ENCODE measurements around the gene CCNJL. TPM values are rescaled to one million over a fixed set of nuclear protein-coding genes. Genes with fewer than 3 reads are reported as not detected.

CCNJL gene
- total and polyA plus RNA-seq, 2 experiments from 2014 or later, result 28.4 to 29.2 TPM

DNA sequence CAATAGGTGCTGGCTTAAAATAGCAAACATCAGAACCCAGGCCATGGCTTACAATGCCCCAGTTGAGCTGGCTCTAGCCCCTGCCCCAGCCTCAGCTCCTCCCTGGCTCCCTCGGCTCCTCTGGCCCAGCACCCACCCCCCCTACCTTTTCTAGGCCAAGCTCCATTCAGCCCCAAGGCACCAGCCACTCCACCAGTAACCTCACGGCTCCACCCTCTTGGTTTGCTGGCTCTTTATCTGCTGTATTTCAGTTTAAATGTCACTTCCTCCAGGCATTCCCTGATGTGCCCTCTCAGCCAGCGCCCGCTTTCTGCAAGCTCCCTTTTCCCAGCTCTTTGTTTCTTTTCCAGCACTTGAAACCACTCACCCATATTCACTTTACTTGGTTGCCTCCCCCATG lies 47.5 kb upstream of the CCNJL start (continued):
- TF ChIP-seq, protein P1, sequence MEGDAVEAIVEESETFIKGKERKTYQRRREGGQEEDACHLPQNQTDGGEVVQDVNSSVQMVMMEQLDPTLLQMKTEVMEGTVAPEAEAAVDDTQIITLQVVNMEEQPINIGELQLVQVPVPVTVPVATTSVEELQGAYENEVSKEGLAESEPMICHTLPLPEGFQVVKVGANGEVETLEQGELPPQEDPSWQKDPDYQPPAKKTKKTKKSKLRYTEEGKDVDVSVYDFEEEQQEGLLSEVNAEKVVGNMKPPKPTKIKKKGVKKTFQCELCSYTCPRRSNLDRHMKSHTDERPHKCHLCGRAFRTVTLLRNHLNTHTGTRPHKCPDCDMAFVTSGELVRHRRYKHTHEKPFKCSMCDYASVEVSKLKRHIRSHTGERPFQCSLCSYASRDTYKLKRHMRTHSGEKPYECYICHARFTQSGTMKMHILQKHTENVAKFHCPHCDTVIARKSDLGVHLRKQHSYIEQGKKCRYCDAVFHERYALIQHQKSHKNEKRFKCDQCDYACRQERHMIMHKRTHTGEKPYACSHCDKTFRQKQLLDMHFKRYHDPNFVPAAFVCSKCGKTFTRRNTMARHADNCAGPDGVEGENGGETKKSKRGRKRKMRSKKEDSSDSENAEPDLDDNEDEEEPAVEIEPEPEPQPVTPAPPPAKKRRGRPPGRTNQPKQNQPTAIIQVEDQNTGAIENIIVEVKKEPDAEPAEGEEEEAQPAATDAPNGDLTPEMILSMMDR (conservative IDR thresholded peaks at IDR 0.05; ENCODE audit: low read depth in 2 of 2), result no peak
- TF ChIP-seq, protein P2, sequence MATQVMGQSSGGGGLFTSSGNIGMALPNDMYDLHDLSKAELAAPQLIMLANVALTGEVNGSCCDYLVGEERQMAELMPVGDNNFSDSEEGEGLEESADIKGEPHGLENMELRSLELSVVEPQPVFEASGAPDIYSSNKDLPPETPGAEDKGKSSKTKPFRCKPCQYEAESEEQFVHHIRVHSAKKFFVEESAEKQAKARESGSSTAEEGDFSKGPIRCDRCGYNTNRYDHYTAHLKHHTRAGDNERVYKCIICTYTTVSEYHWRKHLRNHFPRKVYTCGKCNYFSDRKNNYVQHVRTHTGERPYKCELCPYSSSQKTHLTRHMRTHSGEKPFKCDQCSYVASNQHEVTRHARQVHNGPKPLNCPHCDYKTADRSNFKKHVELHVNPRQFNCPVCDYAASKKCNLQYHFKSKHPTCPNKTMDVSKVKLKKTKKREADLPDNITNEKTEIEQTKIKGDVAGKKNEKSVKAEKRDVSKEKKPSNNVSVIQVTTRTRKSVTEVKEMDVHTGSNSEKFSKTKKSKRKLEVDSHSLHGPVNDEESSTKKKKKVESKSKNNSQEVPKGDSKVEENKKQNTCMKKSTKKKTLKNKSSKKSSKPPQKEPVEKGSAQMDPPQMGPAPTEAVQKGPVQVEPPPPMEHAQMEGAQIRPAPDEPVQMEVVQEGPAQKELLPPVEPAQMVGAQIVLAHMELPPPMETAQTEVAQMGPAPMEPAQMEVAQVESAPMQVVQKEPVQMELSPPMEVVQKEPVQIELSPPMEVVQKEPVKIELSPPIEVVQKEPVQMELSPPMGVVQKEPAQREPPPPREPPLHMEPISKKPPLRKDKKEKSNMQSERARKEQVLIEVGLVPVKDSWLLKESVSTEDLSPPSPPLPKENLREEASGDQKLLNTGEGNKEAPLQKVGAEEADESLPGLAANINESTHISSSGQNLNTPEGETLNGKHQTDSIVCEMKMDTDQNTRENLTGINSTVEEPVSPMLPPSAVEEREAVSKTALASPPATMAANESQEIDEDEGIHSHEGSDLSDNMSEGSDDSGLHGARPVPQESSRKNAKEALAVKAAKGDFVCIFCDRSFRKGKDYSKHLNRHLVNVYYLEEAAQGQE (IDR thresholded peaks at IDR 0.05; ENCODE audit: unreplicated experiment), result no peak

DNA sequence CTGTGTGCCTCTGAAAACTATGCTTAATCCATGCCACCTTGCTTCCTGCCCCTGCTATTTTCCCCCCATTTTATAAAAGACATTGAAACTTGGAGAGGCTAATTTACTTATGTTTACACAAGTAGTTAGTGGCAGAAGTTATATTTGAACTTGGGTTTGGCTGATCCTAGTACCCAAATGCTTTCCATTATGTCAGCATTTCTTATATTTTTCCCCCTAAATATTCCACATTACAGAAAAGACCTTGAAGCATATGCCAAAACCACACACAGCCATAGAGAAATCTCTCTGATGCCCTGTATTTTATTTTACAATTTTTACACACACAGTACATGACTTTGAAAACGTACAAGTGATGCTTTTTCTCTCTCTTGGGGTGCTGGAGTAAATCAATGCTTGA lies 46.9 kb upstream of the CCNJL start:
- Histone ChIP-seq H3K27me3 (ENCODE audit: insufficient read depth) (no peaks in the 10 kb centered on the region), H3K36me3 (ENCODE audit: insufficient read depth) (no peaks in the 10 kb centered on the region), H4K20me1 (replicated peaks; ENCODE audit: insufficient read depth) (no peaks in the 10 kb centered on the region), H2AFZ (0 out of 2 replicates have a peak overlapping the region, but pooled peaks have one; percentile 28), H3K4me1 (ENCODE audit: insufficient read depth) (peaks cover 9% of the 10 kb centered on the region; the same call in 1 of the 2 replicates), H3F3A (replicated peaks; ENCODE audit: low read depth) (no peaks in the 10 kb centered on the region), H3K79me2 (replicated peaks; ENCODE audit: insufficient read depth) (no peaks in the 10 kb centered on the region), H3K9me2 (ENCODE audit: insufficient read depth) (no peaks in the 10 kb centered on the region), H3K27ac (ENCODE audit: low read depth) (no peak overlapping the region), H3K4me2 (no peak overlapping the region), H3K4me3 (no peak overlapping the region)
- DNase-seq (ENCODE audit: low spot score) (no peak), ATAC-seq (no peak)
- Mint-ChIP-seq H3K9me3 (no peaks in the 10 kb centered on the region), H3K36me3 (ENCODE audit: low read depth) (no peaks in the 10 kb centered on the region; the same call in 2 of the 3 replicates), H3K4me1 (peaks cover 21% of the 10 kb centered on the region), H3K27ac (no peak overlapping the region), H3K4me3 (no peak overlapping the region), H3K27me3 (ENCODE audit: insufficient read depth, low read depth, poor library complexity) (peaks cover 6% of the 10 kb centered on the region)
- TF ChIP-seq CREB1 (CRISPR knock-in tag; IDR thresholded peaks at IDR 0.05; ENCODE audit: low read depth) (no peak), STAT1 (IDR thresholded peaks at IDR 0.05; ENCODE audit: unreplicated experiment) (no peak), POLR2AphosphoS5 (IDR thresholded peaks at IDR 0.05; ENCODE audit: low read depth) (no peak), ZNF114 (CRISPR knock-in tag; IDR thresholded peaks at IDR 0.05) (no peak), JUNB (IDR thresholded peaks at IDR 0.05; ENCODE audit: unreplicated experiment) (no peak), EZH2 (IDR thresholded peaks at IDR 0.05; ENCODE audit: low read depth, unreplicated experiment) (no peak), EZH2phosphoT487 (IDR thresholded peaks at IDR 0.05; ENCODE audit: unreplicated experiment) (no peak)
